NCI-H2196 treated with DMSO at 0.1 percent for 48 hours (cell line): ENCODE data around the gene SHROOM3.
"Not testable (repeated sequence)": the region's sequence is repeated elsewhere in the genome, so short reads cannot be mapped to it uniquely, and the experiment has no call there.

ENCODE experiments used
- DNase-seq: peaks from one replicate; lab custom pipeline; 2025; ENCODE audit not compliant: unreplicated experiment; lab: John Stamatoyannopoulos, UW

SHROOM3 gene

GRCh38 chr4:76443376-76443775, 8.3 kb downstream of the SHROOM3 start:
- no peak for DNase-seq

GRCh38 chr4:76445911-76446310, 10.9 kb downstream of the SHROOM3 start:
- DNase-seq = no peak

- no peak for DNase-seq
Measured at GRCh38 chr4:76447393-76447851, 12.4 kb downstream of the SHROOM3 start.

GRCh38 chr4:76448211-76448610, 13.2 kb downstream of the SHROOM3 start:
- DNase-seq = no peak

GRCh38 chr4:76449362-76449767, 14.3 kb downstream of the SHROOM3 start:
- DNase-seq = no peak

GRCh38 chr4:76449833-76450232, 14.8 kb downstream of the SHROOM3 start:
- DNase-seq = no peak

- no peak for DNase-seq
Measured at GRCh38 chr4:76453232-76453631, 18.2 kb downstream of the SHROOM3 start.

GRCh38 chr4:76454073-76454472, 19.0 kb downstream of the SHROOM3 start:
- not testable (repeated sequence) for DNase-seq

GRCh38 chr4:76457885-76458284, 22.9 kb downstream of the SHROOM3 start:
- no peak for DNase-seq

GRCh38 chr4:76458297-76458696, 23.3 kb downstream of the SHROOM3 start:
- no peak for DNase-seq

- no peak for DNase-seq
Measured at GRCh38 chr4:76458825-76459224, 23.8 kb downstream of the SHROOM3 start.

- DNase-seq = no peak
Measured at GRCh38 chr4:76459291-76459723, 24.3 kb downstream of the SHROOM3 start.

- DNase-seq = no peak
Measured at GRCh38 chr4:76463568-76463967, 28.5 kb downstream of the SHROOM3 start.

GRCh38 chr4:76470064-76470463, 35.0 kb downstream of the SHROOM3 start:
- DNase-seq = no peak

GRCh38 chr4:76470532-76470931, 35.5 kb downstream of the SHROOM3 start:
- no peak for DNase-seq

GRCh38 chr4:76476571-76476970, 41.5 kb downstream of the SHROOM3 start:
- no peak for DNase-seq

- DNase-seq = no peak
Measured at GRCh38 chr4:76484654-76485053, 49.6 kb downstream of the SHROOM3 start.

- DNase-seq = no peak
Measured at GRCh38 chr4:76485450-76485849, 50.4 kb downstream of the SHROOM3 start.

- DNase-seq = no peak
Measured at GRCh38 chr4:76486588-76487276, 51.7 kb downstream of the SHROOM3 start.

- no peak for DNase-seq
Measured at GRCh38 chr4:76487621-76488020, 52.6 kb downstream of the SHROOM3 start.

GRCh38 chr4:76488455-76488854, 53.4 kb downstream of the SHROOM3 start:
- DNase-seq = no peak

GRCh38 chr4:76488888-76489685, 54.1 kb downstream of the SHROOM3 start:
- DNase-seq = no peak
